Measurements from ENCODE around the gene TSC22D1. TPM values are rescaled to one million over a fixed set of nuclear protein-coding genes. Genes with fewer than 3 reads are reported as not detected.

TSC22D1 gene
- total and polyA plus RNA-seq, 4 donors: 21.0 to 43.5 (median 37.0) TPM

GRCh38 chr13:44508562-44509077 is 67.5 kb downstream of the TSC22D1 start:
- no peak overlapping the region for H3K4me3 ChIP-seq (ENCODE audit: low read depth in 1 of 3, low read length in 3 of 3)

More at GRCh38 chr13:44508562-44509077, 67.5 kb downstream of the TSC22D1 start:
- no peak for TF ChIP-seq CTCF (IDR thresholded peaks at IDR 0.05; ENCODE audit: low read depth, low read length, missing input control)
- no peak for TF ChIP-seq REST (IDR thresholded peaks at IDR 0.05)
- TF ChIP-seq ATF3 (IDR thresholded peaks at IDR 0.05): no peak
- no peak for TF ChIP-seq GABPA (IDR thresholded peaks at IDR 0.05 in 1 of 2, conservative IDR thresholded peaks at IDR 0.05 in 1 of 2)
- no peak for TF ChIP-seq RAD21 (IDR thresholded peaks at IDR 0.05)
- TF ChIP-seq SP1 (IDR thresholded peaks at IDR 0.05): no peak
- no peak for TF ChIP-seq FOXA1 (IDR thresholded peaks at IDR 0.05)
- no peak for TF ChIP-seq TAF1 (conservative IDR thresholded peaks at IDR 0.05)
- TF ChIP-seq HNF4A (conservative IDR thresholded peaks at IDR 0.05): no peak
- TF ChIP-seq NR2F2 (IDR thresholded peaks at IDR 0.05): no peak
- TF ChIP-seq, protein P1, sequence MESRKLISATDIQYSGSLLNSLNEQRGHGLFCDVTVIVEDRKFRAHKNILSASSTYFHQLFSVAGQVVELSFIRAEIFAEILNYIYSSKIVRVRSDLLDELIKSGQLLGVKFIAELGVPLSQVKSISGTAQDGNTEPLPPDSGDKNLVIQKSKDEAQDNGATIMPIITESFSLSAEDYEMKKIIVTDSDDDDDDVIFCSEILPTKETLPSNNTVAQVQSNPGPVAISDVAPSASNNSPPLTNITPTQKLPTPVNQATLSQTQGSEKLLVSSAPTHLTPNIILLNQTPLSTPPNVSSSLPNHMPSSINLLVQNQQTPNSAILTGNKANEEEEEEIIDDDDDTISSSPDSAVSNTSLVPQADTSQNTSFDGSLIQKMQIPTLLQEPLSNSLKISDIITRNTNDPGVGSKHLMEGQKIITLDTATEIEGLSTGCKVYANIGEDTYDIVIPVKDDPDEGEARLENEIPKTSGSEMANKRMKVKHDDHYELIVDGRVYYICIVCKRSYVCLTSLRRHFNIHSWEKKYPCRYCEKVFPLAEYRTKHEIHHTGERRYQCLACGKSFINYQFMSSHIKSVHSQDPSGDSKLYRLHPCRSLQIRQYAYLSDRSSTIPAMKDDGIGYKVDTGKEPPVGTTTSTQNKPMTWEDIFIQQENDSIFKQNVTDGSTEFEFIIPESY (IDR thresholded peaks at IDR 0.05): no peak
- TF ChIP-seq EGR1 (IDR thresholded peaks at IDR 0.05; ENCODE audit: low read depth in 2 of 2): no peak
- TF ChIP-seq RXRA (IDR thresholded peaks at IDR 0.05): no peak
- TF ChIP-seq HNF4G (IDR thresholded peaks at IDR 0.05): no peak
- TF ChIP-seq FOXA2 (IDR thresholded peaks at IDR 0.05): no peak
- TF ChIP-seq, protein P2, sequence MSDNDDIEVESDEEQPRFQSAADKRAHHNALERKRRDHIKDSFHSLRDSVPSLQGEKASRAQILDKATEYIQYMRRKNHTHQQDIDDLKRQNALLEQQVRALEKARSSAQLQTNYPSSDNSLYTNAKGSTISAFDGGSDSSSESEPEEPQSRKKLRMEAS (IDR thresholded peaks at IDR 0.05): no peak
- TF ChIP-seq YY1 (IDR thresholded peaks at IDR 0.05): no peak
- TF ChIP-seq JUND (IDR thresholded peaks at IDR 0.05): no peak
- DNase-seq (ENCODE audit: low spot score): no peak
- H3K27me3 ChIP-seq (ENCODE audit: control insufficient read depth in 4 of 4, insufficient read depth in 4 of 4, low read length in 3 of 4): peaks cover 0 to 3% (median 1%) of the 10 kb centered on the region in 4 donors
- H3K4me1 ChIP-seq (ENCODE audit: control insufficient read depth in 4 of 4, insufficient read depth in 4 of 4, low read length in 3 of 4): no peaks in the 10 kb centered on the region
- H3K9me3 ChIP-seq (ENCODE audit: control insufficient read depth in 4 of 4, low read length in 3 of 4): no peaks in the 10 kb centered on the region
- H3K9ac ChIP-seq (ENCODE audit: low read depth in 1 of 2, low read length in 2 of 2): no peak overlapping the region
- no peaks in the 10 kb centered on the region for H3K36me3 ChIP-seq (ENCODE audit: control insufficient read depth in 4 of 4, insufficient read depth in 3 of 4, low read depth in 1 of 4, low read length in 3 of 4)
- H3K27ac ChIP-seq (ENCODE audit: low read depth in 1 of 2, low read length in 2 of 2): no peak overlapping the region
- WGBS: 65% methylated on average over 3 of the region's 3 CpGs
